Glutamatergic neuron (in vitro differentiated cells): ENCODE data around the gene C17orf100. TPM values are rescaled to one million over a fixed set of nuclear protein-coding genes. Genes with fewer than 3 reads are reported as not detected.
"Not testable (repeated sequence)": the region's sequence is repeated elsewhere in the genome, so short reads cannot be mapped to it uniquely, and the experiment has no call there.

Experiments used
- DNase-seq: peaks from one replicate; pipeline ENCODE4 v3.0.0; 2022
- H3K27ac Mint-ChIP-seq: one replicate; pipeline ENCODE4 v1.8.0; 2020; ENCODE audit warnings: mild to moderate bottlenecking, mixed read lengths, inconsistent platforms; ENCODE audit not compliant: unreplicated experiment
- H3K27me3 Mint-ChIP-seq: one replicate; pipeline ENCODE4 v1.8.0; 2020; ENCODE audit warnings: mild to moderate bottlenecking, moderate library complexity, mixed read lengths, inconsistent platforms; ENCODE audit not compliant: unreplicated experiment
- H3K36me3 Mint-ChIP-seq: one replicate; pipeline ENCODE4 v1.8.0; 2020; ENCODE audit warnings: mild to moderate bottlenecking, mixed read lengths, inconsistent platforms; ENCODE audit not compliant: unreplicated experiment
- H3K4me1 Mint-ChIP-seq: one replicate; pipeline ENCODE4 v1.8.0; 2020; ENCODE audit warnings: mild to moderate bottlenecking, low read depth, mixed read lengths, inconsistent platforms; ENCODE audit not compliant: unreplicated experiment
- H3K4me3 Mint-ChIP-seq: one replicate; pipeline ENCODE4 v1.8.0; 2020; ENCODE audit warnings: mild to moderate bottlenecking, mixed read lengths, inconsistent platforms; ENCODE audit not compliant: unreplicated experiment
- H3K9me3 Mint-ChIP-seq: one replicate; pipeline ENCODE4 v1.8.0; 2020; ENCODE audit warnings: mild to moderate bottlenecking, moderate library complexity, mixed read lengths, inconsistent platforms; ENCODE audit not compliant: unreplicated experiment
- CTCF ChIP-seq: fragments of 200-600 bp; sonication (generic); IDR thresholded peaks from one replicate; pipeline ENCODE4 v1.5.0; 2021; ENCODE audit not compliant: partially characterized antibody, unreplicated experiment
- total RNA-seq: library from RNA; stranded (reverse); fragmentation: NEBNext Ultra II Directional; extraction: Animal tissue kit (Norgen Biotek cat#: 25700); gene quantifications from one replicate; pipeline ENCODE4 v1.2.1, GENCODE V29; 2021; ENCODE audit not compliant: unreplicated experiment

C17orf100 gene
- total RNA-seq, 1 donor from 2014 or later, result 4.6 TPM

GRCh38 chr17:6648181-6648580, 3.4 kb upstream of the C17orf100 start:
- H3K9me3 Mint-ChIP-seq, result peaks cover 5% of the 10 kb centered on the region
- peaks cover 10% of the 10 kb centered on the region for H3K4me1 Mint-ChIP-seq
- H3K27me3 Mint-ChIP-seq, result peaks cover 7% of the 10 kb centered on the region
- no peak for TF ChIP-seq CTCF
- H3K4me3 Mint-ChIP-seq, result no peak overlapping the region
- no peaks in the 10 kb centered on the region for H3K36me3 Mint-ChIP-seq
- DNase-seq, result no peak
- H3K27ac Mint-ChIP-seq, result no peak overlapping the region

- H3K27ac Mint-ChIP-seq, result no peak overlapping the region
- peak overlapping the region; percentile 74 for H3K4me3 Mint-ChIP-seq
- no peak for DNase-seq
- no peaks in the 10 kb centered on the region for H3K36me3 Mint-ChIP-seq
- H3K4me1 Mint-ChIP-seq, result peaks cover 22% of the 10 kb centered on the region
- peaks cover 5% of the 10 kb centered on the region for H3K9me3 Mint-ChIP-seq
- H3K27me3 Mint-ChIP-seq, result peaks cover 10% of the 10 kb centered on the region
- TF ChIP-seq CTCF, result no peak
These were observed 424 bp downstream of the C17orf100 start for GRCh38 chr17:6651919-6652452.

DNA sequence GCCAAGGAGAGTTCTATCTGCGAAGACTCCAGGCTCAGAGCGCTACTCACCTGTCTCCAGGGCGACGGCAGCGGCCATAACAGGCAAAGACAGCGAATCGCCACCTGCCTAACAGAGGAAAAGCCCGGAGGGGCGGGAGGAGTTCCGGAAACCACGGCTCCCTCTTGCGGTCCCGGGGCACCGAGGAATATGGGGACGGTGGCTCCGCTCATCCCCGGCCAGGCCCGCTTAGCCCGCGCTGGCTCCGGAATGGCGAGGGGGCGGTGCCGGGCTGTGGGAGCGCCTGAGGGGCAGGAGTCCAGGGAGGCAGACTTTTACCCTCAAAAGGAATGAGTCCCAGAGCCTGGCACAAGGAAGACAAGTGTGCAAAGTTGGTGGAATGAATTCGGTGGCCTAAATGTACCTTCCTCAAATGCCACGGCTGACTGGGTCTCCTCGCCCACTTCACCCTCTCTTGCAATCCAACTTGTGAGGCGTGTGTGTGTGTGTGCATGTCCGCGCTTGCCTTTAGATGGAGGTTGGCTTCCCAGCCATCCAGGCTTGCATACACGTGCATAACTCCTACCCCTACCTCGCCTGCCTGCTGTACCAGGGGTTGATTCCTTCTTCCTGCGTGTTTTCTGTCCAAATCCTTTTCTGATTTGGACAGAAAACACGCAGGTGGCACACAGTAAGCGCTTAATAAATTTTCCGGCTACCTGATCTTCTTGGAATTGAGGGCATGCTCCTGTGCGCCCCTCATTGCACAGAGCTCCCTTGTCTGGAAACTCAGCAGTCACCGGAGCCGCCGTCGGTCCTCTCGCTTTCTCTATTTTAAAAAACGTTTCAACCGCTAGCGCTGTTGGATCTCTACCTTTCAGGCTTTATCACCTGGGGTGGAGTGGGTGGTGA, 3.5 kb downstream of the C17orf100 start:
- Mint-ChIP-seq H3K36me3 (peaks cover 5% of the 10 kb centered on the region), H3K27ac (no peak overlapping the region), H3K4me1 (peaks cover 19% of the 10 kb centered on the region), H3K27me3 (peaks cover 15% of the 10 kb centered on the region), H3K4me3 (peak overlapping the region; percentile 92), H3K9me3 (peaks cover 5% of the 10 kb centered on the region)
- peak; percentile 51 for DNase-seq
- no peak for TF ChIP-seq CTCF

DNA sequence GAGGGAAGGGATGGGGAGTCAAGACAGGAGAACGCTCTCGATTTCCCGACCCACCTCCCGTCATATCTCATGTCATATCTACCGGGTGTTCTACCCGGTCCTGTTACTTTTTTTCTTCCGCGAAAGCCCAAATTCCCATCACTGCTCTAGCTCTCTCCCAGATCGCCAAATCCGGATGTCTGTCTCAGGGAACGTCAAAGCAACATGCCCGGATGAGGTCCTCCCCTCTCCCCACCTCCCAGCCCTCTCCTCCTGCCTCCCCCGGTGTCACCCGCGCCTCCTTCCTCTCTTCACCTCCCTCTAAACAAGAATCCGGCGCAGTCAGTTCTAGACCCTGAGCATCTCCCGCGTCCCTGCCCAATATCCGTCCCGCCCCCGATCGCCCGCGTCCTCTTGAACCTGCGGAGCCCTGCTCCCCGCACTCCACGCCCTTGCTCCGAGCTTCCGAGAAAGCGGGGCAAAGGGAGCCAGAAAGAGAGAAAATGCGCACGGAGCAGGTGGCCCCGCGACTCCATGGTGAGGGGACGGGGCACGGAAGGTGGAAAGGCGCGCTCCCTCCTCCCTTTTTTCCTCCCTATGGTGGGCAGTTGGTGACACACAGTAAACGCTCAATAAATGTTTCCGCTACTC, 4.3 kb downstream of the C17orf100 start:
- Mint-ChIP-seq H3K4me1 (peaks cover 16% of the 10 kb centered on the region), H3K4me3 (peak overlapping the region; percentile 92)
- not testable (repeated sequence) for H3K27me3 Mint-ChIP-seq, H3K27ac Mint-ChIP-seq, H3K9me3 Mint-ChIP-seq, H3K36me3 Mint-ChIP-seq, DNase-seq

- not testable (repeated sequence) for H3K27ac Mint-ChIP-seq, H3K9me3 Mint-ChIP-seq, H3K36me3 Mint-ChIP-seq
- peak; percentile 37 for DNase-seq
- Mint-ChIP-seq H3K4me3 (peak overlapping the region; percentile 76), H3K4me1 (peaks cover 16% of the 10 kb centered on the region), H3K27me3 (peaks cover 14% of the 10 kb centered on the region)
These were observed 5.5 kb downstream of the C17orf100 start for GRCh38 chr17:6656797-6657632.
